SK-N-SH treated with all-trans-retinoic acid at 6 μM for 48 hours (cell line): ENCODE results near the gene CA11.

Source experiments
- ARNTL ChIP-seq: fragments of 450-650 bp; formaldehyde crosslinking; IDR thresholded peaks from 2 replicates; pipeline ENCODE4 v1.5.0; 2020; ENCODE audit warnings: low read depth, mild to moderate bottlenecking, moderate library complexity, borderline replicate concordance
- BACH2 ChIP-seq: fragments of 250-450 bp; sonication (Bioruptor Pico); IDR thresholded peaks from 2 replicates; pipeline ENCODE4 v1.9.0; 2021; ENCODE audit warnings: mild to moderate bottlenecking, borderline replicate concordance
- CSDC2 ChIP-seq: fragments of 250-450 bp; sonication (Bioruptor Pico); IDR thresholded peaks from 2 replicates; pipeline ENCODE4 v1.5.0; 2020; ENCODE audit warnings: mild to moderate bottlenecking, moderate library complexity
- OSR1 ChIP-seq: fragments of 250-450 bp; sonication (Bioruptor Pico); IDR thresholded peaks from 2 replicates; pipeline ENCODE4 v1.8.0; 2022; ENCODE audit warnings: moderate library complexity, mild to moderate bottlenecking, inconsistent platforms
- POU6F1 ChIP-seq: fragments of 250-450 bp; sonication (Bioruptor Pico); IDR thresholded peaks from 2 replicates; pipeline ENCODE4 v1.8.0; 2021; ENCODE audit warnings: low read depth, mild to moderate bottlenecking, moderate library complexity, borderline replicate concordance
- SNAI2 ChIP-seq: fragments of 250-450 bp; sonication (Bioruptor Pico); IDR thresholded peaks from 2 replicates; pipeline ENCODE4 v1.5.0; 2020; ENCODE audit warnings: mild to moderate bottlenecking, moderate library complexity
- ZC3H10 ChIP-seq: fragments of 250-450 bp; sonication (Bioruptor Pico); IDR thresholded peaks from 2 replicates; pipeline ENCODE4 v1.5.1; 2021; ENCODE audit warnings: mild to moderate bottlenecking, moderate library complexity
- ZFP3 ChIP-seq: fragments of 250-450 bp; sonication (Bioruptor Pico); IDR thresholded peaks from 2 replicates; pipeline ENCODE4 v1.5.0; 2020; ENCODE audit warnings: mild to moderate bottlenecking, moderate library complexity
- ZFP30 ChIP-seq: fragments of 450-650 bp; formaldehyde crosslinking; IDR thresholded peaks from 2 replicates; pipeline ENCODE4 v1.5.0; 2022; ENCODE audit warnings: mild to moderate bottlenecking, moderate library complexity
- TF ChIP-seq, protein P1 (sequence below): fragments of 250-450 bp; sonication (Bioruptor Pico); IDR thresholded peaks from 2 replicates; pipeline ENCODE4 v1.5.0; 2020; ENCODE audit warnings: mild to moderate bottlenecking, moderate library complexity
- TF ChIP-seq, protein P2 (sequence below): fragments of 250-450 bp; sonication (Bioruptor Pico); IDR thresholded peaks from 2 replicates; pipeline ENCODE4 v1.8.0; 2020; ENCODE audit warnings: mild to moderate bottlenecking, moderate library complexity, borderline replicate concordance
- TF ChIP-seq, protein P3 (sequence below): fragments of 250-450 bp; sonication (Bioruptor Pico); IDR thresholded peaks from 2 replicates; pipeline ENCODE4 v1.5.1; 2020; ENCODE audit warnings: low read depth, mild to moderate bottlenecking, moderate library complexity

- TF ChIP-seq, protein P1, sequence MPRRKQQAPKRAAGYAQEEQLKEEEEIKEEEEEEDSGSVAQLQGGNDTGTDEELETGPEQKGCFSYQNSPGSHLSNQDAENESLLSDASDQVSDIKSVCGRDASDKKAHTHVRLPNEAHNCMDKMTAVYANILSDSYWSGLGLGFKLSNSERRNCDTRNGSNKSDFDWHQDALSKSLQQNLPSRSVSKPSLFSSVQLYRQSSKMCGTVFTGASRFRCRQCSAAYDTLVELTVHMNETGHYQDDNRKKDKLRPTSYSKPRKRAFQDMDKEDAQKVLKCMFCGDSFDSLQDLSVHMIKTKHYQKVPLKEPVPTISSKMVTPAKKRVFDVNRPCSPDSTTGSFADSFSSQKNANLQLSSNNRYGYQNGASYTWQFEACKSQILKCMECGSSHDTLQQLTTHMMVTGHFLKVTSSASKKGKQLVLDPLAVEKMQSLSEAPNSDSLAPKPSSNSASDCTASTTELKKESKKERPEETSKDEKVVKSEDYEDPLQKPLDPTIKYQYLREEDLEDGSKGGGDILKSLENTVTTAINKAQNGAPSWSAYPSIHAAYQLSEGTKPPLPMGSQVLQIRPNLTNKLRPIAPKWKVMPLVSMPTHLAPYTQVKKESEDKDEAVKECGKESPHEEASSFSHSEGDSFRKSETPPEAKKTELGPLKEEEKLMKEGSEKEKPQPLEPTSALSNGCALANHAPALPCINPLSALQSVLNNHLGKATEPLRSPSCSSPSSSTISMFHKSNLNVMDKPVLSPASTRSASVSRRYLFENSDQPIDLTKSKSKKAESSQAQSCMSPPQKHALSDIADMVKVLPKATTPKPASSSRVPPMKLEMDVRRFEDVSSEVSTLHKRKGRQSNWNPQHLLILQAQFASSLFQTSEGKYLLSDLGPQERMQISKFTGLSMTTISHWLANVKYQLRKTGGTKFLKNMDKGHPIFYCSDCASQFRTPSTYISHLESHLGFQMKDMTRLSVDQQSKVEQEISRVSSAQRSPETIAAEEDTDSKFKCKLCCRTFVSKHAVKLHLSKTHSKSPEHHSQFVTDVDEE = no peak
- no peak for TF ChIP-seq ZFP3 (CRISPR knock-in tag)
- no peak for TF ChIP-seq POU6F1
- TF ChIP-seq, protein P2, sequence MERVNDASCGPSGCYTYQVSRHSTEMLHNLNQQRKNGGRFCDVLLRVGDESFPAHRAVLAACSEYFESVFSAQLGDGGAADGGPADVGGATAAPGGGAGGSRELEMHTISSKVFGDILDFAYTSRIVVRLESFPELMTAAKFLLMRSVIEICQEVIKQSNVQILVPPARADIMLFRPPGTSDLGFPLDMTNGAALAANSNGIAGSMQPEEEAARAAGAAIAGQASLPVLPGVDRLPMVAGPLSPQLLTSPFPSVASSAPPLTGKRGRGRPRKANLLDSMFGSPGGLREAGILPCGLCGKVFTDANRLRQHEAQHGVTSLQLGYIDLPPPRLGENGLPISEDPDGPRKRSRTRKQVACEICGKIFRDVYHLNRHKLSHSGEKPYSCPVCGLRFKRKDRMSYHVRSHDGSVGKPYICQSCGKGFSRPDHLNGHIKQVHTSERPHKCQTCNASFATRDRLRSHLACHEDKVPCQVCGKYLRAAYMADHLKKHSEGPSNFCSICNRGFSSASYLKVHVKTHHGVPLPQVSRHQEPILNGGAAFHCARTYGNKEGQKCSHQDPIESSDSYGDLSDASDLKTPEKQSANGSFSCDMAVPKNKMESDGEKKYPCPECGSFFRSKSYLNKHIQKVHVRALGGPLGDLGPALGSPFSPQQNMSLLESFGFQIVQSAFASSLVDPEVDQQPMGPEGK (CRISPR knock-in tag) = no peak
- no peak for TF ChIP-seq ZFP30
- TF ChIP-seq ARNTL (CRISPR knock-in tag) = no peak
- no peak for TF ChIP-seq BACH2 (CRISPR knock-in tag)
- TF ChIP-seq, protein P3, sequence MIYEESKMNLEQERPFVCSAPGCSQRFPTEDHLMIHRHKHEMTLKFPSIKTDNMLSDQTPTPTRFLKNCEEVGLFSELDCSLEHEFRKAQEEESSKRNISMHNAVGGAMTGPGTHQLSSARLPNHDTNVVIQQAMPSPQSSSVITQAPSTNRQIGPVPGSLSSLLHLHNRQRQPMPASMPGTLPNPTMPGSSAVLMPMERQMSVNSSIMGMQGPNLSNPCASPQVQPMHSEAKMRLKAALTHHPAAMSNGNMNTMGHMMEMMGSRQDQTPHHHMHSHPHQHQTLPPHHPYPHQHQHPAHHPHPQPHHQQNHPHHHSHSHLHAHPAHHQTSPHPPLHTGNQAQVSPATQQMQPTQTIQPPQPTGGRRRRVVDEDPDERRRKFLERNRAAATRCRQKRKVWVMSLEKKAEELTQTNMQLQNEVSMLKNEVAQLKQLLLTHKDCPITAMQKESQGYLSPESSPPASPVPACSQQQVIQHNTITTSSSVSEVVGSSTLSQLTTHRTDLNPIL (CRISPR knock-in tag) = no peak
- TF ChIP-seq ZC3H10 (CRISPR knock-in tag) = no peak
- no peak for TF ChIP-seq SNAI2 (CRISPR knock-in tag)
- no peak for TF ChIP-seq OSR1 (CRISPR knock-in tag)
- no peak for TF ChIP-seq CSDC2 (CRISPR knock-in tag)
Observed at GRCh38 chr19:48641850-48642249, 4.1 kb downstream of the CA11 start.
